SK-N-SH treated with all-trans-retinoic acid at 6 μM for 48 hours (cell line): ENCODE measurements around the gene SH3YL1.

Experiments used
- ATAC-seq: fragments of 200-7000 bp; cut with Tn5 transposase; 3 replicates; pipeline ENCODE4 v1.9.1; 2020; ENCODE audit warnings: mild to moderate bottlenecking, moderate library complexity
- ARNTL ChIP-seq: fragments of 450-650 bp; formaldehyde crosslinking; IDR thresholded peaks from 2 replicates; pipeline ENCODE4 v1.5.0; 2020; ENCODE audit warnings: low read depth, mild to moderate bottlenecking, moderate library complexity, borderline replicate concordance
- CSDC2 ChIP-seq: fragments of 250-450 bp; sonication (Bioruptor Pico); IDR thresholded peaks from 2 replicates; pipeline ENCODE4 v1.5.0; 2020; ENCODE audit warnings: mild to moderate bottlenecking, moderate library complexity
- ESRRG ChIP-seq: fragments of 250-450 bp; sonication (Bioruptor Pico); IDR thresholded peaks from 2 replicates; pipeline ENCODE4 v1.6.1; 2021; ENCODE audit warnings: mild to moderate bottlenecking
- GLIS3 ChIP-seq: fragments of 250-450 bp; sonication (Bioruptor Pico); IDR thresholded peaks from 2 replicates; pipeline ENCODE4 v1.5.0; 2020; ENCODE audit warnings: mild to moderate bottlenecking, moderate library complexity
- OSR1 ChIP-seq: fragments of 250-450 bp; sonication (Bioruptor Pico); IDR thresholded peaks from 2 replicates; pipeline ENCODE4 v1.8.0; 2022; ENCODE audit warnings: moderate library complexity, mild to moderate bottlenecking, inconsistent platforms
- PPARA ChIP-seq: fragments of 250-450 bp; sonication (Bioruptor Pico); IDR thresholded peaks from 2 replicates; pipeline ENCODE4 v1.5.0; 2020; ENCODE audit warnings: mild to moderate bottlenecking, borderline replicate concordance
- RARB ChIP-seq: fragments of 250-450 bp; sonication (Bioruptor Pico); IDR thresholded peaks from 2 replicates; pipeline ENCODE4 v1.8.0; 2021; ENCODE audit warnings: mild to moderate bottlenecking, moderate library complexity
- SNAI2 ChIP-seq: fragments of 250-450 bp; sonication (Bioruptor Pico); IDR thresholded peaks from 2 replicates; pipeline ENCODE4 v1.5.0; 2020; ENCODE audit warnings: mild to moderate bottlenecking, moderate library complexity
- TOX ChIP-seq: fragments of 250-450 bp; sonication (Bioruptor Pico); IDR thresholded peaks from 2 replicates; pipeline ENCODE4 v1.8.0; 2021; ENCODE audit warnings: mild to moderate bottlenecking, moderate library complexity, borderline replicate concordance
- ZC3H10 ChIP-seq: fragments of 250-450 bp; sonication (Bioruptor Pico); IDR thresholded peaks from 2 replicates; pipeline ENCODE4 v1.5.1; 2021; ENCODE audit warnings: mild to moderate bottlenecking, moderate library complexity
- ZFP3 ChIP-seq: fragments of 250-450 bp; sonication (Bioruptor Pico); IDR thresholded peaks from 2 replicates; pipeline ENCODE4 v1.5.0; 2020; ENCODE audit warnings: mild to moderate bottlenecking, moderate library complexity
- ZFP30 ChIP-seq: fragments of 450-650 bp; formaldehyde crosslinking; IDR thresholded peaks from 2 replicates; pipeline ENCODE4 v1.5.0; 2022; ENCODE audit warnings: mild to moderate bottlenecking, moderate library complexity
- ZNF565 ChIP-seq: fragments of 450-650 bp; formaldehyde crosslinking; conservative IDR thresholded peaks from 2 replicates; pipeline ENCODE4 v1.5.0; 2020; ENCODE audit warnings: low read depth, mild to moderate bottlenecking, moderate library complexity
- ZNF8 ChIP-seq: fragments of 450-650 bp; formaldehyde crosslinking; IDR thresholded peaks from 2 replicates; pipeline ENCODE4 v1.5.0; 2020; ENCODE audit warnings: mild to moderate bottlenecking, moderate library complexity
- TF ChIP-seq, protein P1 (sequence below): fragments of 250-450 bp; sonication (Bioruptor Pico); IDR thresholded peaks from 2 replicates; pipeline ENCODE4 v1.8.0; 2020; ENCODE audit warnings: mild to moderate bottlenecking, moderate library complexity, borderline replicate concordance
- TF ChIP-seq, protein P2 (sequence below): fragments of 250-450 bp; sonication (Bioruptor Pico); IDR thresholded peaks from 2 replicates; pipeline ENCODE4 v1.8.0; 2021; ENCODE audit warnings: low read depth, mild to moderate bottlenecking, moderate library complexity, borderline replicate concordance
- TF ChIP-seq, protein P3 (sequence below): fragments of 250-450 bp; sonication (Bioruptor Pico); IDR thresholded peaks from 2 replicates; pipeline ENCODE4 v1.5.0; 2020; ENCODE audit warnings: mild to moderate bottlenecking, moderate library complexity
- TF ChIP-seq, protein P4 (sequence below): fragments of 250-450 bp; sonication (Bioruptor Pico); IDR thresholded peaks from 2 replicates; pipeline ENCODE4 v1.5.1; 2021; ENCODE audit warnings: mild to moderate bottlenecking, moderate library complexity

The SH3YL1 gene

DNA sequence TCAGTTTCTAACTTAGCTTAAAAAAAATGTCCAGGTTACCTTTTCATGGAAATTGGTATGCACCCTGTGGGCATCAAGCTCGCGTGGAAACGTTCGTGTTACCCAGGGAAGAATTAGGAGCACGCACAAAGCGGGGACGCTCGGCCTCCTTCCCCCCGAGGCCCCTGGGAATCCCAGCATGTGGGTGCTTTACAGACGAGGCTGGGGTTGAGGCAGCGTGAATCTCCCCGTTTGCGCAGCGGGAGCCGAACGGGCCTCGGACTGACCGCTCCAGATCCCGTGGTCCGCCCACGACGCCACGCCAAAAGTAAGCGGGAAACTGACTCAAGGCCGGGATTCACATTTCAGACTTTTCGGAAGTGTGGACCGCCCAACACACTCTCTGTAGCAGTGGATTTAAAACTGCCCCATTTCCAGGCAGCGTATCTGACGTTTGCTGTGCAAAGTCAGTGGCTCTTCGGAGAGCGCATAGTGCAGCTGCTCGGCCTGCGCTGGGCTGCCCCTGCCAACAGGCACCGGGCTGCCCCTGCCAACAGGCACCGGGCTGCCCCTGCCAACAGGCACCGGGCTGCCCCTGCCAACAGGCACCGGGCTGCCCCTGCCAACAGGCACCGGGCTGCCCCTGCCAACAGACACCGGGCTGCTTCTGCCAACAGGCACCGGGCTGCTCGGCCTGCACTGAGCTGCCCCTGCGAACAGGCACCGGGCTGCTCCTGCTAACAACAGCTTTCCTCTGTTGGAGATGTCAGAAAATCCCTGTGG lies 49.7 kb downstream of the SH3YL1 start:
- ATAC-seq: no peak
- TF ChIP-seq ARNTL (CRISPR knock-in tag) (no peak), CSDC2 (no peak), PPARA (CRISPR knock-in tag) (no peak), TOX (no peak)
- TF ChIP-seq, protein P1, sequence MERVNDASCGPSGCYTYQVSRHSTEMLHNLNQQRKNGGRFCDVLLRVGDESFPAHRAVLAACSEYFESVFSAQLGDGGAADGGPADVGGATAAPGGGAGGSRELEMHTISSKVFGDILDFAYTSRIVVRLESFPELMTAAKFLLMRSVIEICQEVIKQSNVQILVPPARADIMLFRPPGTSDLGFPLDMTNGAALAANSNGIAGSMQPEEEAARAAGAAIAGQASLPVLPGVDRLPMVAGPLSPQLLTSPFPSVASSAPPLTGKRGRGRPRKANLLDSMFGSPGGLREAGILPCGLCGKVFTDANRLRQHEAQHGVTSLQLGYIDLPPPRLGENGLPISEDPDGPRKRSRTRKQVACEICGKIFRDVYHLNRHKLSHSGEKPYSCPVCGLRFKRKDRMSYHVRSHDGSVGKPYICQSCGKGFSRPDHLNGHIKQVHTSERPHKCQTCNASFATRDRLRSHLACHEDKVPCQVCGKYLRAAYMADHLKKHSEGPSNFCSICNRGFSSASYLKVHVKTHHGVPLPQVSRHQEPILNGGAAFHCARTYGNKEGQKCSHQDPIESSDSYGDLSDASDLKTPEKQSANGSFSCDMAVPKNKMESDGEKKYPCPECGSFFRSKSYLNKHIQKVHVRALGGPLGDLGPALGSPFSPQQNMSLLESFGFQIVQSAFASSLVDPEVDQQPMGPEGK (CRISPR knock-in tag): no peak
- TF ChIP-seq, all 23 proteins: peak for 0

DNA sequence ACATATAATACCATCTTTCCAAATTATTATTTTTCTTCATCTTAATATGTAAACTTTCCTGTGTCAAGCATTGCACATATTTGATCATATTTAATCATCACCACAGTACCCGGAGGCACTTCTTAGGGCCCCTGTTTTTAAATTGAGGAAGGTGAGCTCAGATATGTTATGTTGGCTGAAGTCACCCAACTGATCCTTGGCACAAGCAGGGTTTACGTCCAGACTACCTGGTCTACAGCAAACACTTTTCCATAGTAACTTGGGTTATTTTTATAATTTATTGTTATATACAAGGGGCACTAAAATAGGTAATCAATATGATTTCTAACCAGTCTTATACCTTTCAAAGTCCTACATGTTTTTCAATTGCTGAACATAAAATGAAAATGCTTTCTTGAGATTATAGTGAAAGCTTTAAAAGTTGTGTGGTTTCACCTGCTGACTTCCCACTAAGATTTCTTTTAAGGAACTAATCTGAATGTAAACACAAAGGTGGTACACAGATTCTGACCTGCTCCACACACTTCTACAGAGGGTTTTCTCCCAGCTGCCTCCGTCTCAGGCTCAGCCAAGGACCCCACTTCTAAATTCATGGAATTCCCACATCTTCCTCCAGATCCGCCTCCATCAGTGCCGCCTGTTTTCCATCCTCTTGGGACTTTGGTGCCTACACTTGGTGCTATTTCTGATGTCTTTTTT lies 52.2 kb downstream of the SH3YL1 start:
- no peak for TF ChIP-seq CSDC2
- TF ChIP-seq, protein P2, sequence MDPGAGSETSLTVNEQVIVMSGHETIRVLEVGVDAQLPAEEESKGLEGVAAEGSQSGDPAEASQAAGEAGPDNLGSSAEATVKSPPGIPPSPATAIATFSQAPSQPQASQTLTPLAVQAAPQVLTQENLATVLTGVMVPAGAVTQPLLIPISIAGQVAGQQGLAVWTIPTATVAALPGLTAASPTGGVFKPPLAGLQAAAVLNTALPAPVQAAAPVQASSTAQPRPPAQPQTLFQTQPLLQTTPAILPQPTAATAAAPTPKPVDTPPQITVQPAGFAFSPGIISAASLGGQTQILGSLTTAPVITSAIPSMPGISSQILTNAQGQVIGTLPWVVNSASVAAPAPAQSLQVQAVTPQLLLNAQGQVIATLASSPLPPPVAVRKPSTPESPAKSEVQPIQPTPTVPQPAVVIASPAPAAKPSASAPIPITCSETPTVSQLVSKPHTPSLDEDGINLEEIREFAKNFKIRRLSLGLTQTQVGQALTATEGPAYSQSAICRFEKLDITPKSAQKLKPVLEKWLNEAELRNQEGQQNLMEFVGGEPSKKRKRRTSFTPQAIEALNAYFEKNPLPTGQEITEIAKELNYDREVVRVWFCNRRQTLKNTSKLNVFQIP (CRISPR knock-in tag): no peak
- no peak for TF ChIP-seq TOX
- TF ChIP-seq RARB (CRISPR knock-in tag): no peak
- no peak for TF ChIP-seq SNAI2 (CRISPR knock-in tag)
- TF ChIP-seq, protein P1 (CRISPR knock-in tag): no peak
- TF ChIP-seq ZC3H10 (CRISPR knock-in tag): no peak
- TF ChIP-seq, protein P3, sequence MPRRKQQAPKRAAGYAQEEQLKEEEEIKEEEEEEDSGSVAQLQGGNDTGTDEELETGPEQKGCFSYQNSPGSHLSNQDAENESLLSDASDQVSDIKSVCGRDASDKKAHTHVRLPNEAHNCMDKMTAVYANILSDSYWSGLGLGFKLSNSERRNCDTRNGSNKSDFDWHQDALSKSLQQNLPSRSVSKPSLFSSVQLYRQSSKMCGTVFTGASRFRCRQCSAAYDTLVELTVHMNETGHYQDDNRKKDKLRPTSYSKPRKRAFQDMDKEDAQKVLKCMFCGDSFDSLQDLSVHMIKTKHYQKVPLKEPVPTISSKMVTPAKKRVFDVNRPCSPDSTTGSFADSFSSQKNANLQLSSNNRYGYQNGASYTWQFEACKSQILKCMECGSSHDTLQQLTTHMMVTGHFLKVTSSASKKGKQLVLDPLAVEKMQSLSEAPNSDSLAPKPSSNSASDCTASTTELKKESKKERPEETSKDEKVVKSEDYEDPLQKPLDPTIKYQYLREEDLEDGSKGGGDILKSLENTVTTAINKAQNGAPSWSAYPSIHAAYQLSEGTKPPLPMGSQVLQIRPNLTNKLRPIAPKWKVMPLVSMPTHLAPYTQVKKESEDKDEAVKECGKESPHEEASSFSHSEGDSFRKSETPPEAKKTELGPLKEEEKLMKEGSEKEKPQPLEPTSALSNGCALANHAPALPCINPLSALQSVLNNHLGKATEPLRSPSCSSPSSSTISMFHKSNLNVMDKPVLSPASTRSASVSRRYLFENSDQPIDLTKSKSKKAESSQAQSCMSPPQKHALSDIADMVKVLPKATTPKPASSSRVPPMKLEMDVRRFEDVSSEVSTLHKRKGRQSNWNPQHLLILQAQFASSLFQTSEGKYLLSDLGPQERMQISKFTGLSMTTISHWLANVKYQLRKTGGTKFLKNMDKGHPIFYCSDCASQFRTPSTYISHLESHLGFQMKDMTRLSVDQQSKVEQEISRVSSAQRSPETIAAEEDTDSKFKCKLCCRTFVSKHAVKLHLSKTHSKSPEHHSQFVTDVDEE (CRISPR knock-in tag): no peak
- no peak for TF ChIP-seq ARNTL (CRISPR knock-in tag)
- TF ChIP-seq ZNF565 (CRISPR knock-in tag): no peak
- TF ChIP-seq ESRRG (CRISPR knock-in tag): no peak
- no peak for TF ChIP-seq GLIS3 (CRISPR knock-in tag)
- no peak for TF ChIP-seq OSR1 (CRISPR knock-in tag)
- no peak for ATAC-seq

DNA sequence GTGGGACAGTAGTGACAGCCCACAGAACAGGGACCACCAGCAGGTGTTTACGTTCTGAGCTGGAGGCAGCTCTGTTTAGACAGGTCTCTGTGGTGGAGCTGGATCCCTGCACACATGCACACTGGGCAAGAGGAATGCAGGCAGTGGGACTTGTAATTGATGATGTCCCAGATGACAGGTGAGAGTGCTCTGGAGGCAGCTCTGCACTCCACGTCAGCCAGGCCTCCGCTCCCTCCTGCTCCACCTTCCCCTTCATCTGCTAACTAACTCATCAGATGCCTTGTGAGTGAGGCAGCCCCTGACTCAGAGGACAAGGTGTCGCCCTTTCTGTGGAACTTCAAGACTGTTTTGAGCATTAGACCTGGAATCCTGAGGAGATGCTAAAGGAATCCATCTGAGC lies 53.2 kb downstream of the SH3YL1 start:
- TF ChIP-seq ZFP3 (CRISPR knock-in tag) (no peak), GLIS3 (CRISPR knock-in tag) (no peak), ARNTL (CRISPR knock-in tag) (no peak), ZFP30 (no peak), ZNF8 (CRISPR knock-in tag) (no peak), ZC3H10 (CRISPR knock-in tag) (no peak), OSR1 (CRISPR knock-in tag) (no peak), RARB (CRISPR knock-in tag) (no peak)
- TF ChIP-seq, protein P4, sequence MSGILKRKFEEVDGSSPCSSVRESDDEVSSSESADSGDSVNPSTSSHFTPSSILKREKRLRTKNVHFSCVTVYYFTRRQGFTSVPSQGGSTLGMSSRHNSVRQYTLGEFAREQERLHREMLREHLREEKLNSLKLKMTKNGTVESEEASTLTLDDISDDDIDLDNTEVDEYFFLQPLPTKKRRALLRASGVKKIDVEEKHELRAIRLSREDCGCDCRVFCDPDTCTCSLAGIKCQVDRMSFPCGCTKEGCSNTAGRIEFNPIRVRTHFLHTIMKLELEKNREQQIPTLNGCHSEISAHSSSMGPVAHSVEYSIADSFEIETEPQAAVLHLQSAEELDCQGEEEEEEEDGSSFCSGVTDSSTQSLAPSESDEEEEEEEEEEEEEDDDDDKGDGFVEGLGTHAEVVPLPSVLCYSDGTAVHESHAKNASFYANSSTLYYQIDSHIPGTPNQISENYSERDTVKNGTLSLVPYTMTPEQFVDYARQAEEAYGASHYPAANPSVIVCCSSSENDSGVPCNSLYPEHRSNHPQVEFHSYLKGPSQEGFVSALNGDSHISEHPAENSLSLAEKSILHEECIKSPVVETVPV: no peak
- TF ChIP-seq, protein P1 (CRISPR knock-in tag): no peak
- no peak for ATAC-seq
